ENCODE results near the gene UGT1A3. TPM values are rescaled to one million over a fixed set of nuclear protein-coding genes. Genes with fewer than 3 reads are reported as not detected.
"Not testable (repeated sequence)": the region's sequence is repeated elsewhere in the genome, so short reads cannot be mapped to it uniquely, and the experiment has no call there.

Gene UGT1A3
- polyA plus RNA-seq, 1 donor (not counting 4 experiments of a cell fraction or from before 2014, with no cell fraction given), result 3.2 TPM

DNA sequence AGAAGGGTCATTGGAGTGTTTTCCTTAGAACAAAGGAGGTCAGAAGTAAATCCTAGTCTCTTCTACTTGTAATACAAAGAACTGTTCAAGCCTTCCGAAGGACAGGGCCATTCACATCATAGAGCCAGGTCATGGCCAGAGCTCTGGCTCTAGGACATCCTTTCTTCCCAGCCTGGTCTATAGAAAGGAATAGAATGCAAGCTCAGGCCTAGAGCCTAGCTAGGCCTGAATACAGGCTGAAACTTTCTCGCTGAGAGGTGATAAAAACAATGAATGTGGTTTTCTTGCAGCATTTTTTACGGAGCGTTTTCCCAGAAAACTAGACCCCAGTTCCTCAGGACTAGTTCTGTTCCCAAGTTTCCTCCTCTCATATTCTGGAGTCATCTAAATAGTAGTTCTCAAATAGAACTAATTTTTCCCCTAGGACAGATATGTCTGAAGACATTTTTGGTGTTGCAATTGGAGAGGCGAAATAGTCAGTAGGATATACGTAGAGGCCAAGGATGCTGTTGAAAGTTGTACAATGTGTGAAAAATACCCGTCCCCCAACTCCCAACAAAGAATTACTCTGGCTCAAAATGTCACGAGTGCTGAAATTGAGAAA lies 29.3 kb upstream of the UGT1A3 start:
- dilution Hi-C loops (cut with MboI; ENCODE audit: extremely low pct_ligation_motif_present, low sequenced_read_pairs), result no loop called here
- Histone ChIP-seq H3K4me2 (ENCODE audit: control insufficient read depth, extremely low read depth, insufficient read depth, low read depth, low read length) (peak overlapping the region; percentile 57), H3K27ac (ENCODE audit: control insufficient read depth, insufficient read depth, low read length) (peak overlapping the region; percentile 80), H3K27me3 (ENCODE audit: control insufficient read depth, extremely low read depth, insufficient read depth, low read length) (no peaks in the 10 kb centered on the region), H3K4me1 (ENCODE audit: control insufficient read depth, extremely low read depth, insufficient read depth, low read length) (peaks cover 22% of the 10 kb centered on the region), H3K9me3 (ENCODE audit: control insufficient read depth, low read depth, low read length) (no peaks in the 10 kb centered on the region), H3K79me2 (ENCODE audit: control insufficient read depth, insufficient read depth, low read length) (peaks cover 66% of the 10 kb centered on the region), H3K9ac (ENCODE audit: control insufficient read depth, extremely low read depth, insufficient read depth, low read length) (peak overlapping the region; percentile 63), H3K36me3 (ENCODE audit: control insufficient read depth in 2 of 2, extremely low read depth in 1 of 2, insufficient read depth in 2 of 2, low read length in 2 of 2) (peaks cover 0 to 8% of the 10 kb centered on the region in 2 experiments), H3K4me3 (ENCODE audit: control insufficient read depth in 2 of 3, extremely low read depth in 1 of 3, insufficient read depth in 2 of 3, low read depth in 1 of 3, low read length in 3 of 3) (no peak overlapping the region), H3K9me1 (ENCODE audit: control insufficient read depth, extremely low read depth, insufficient read depth, low read length) (no peaks in the 10 kb centered on the region), H2AFZ (ENCODE audit: control insufficient read depth, low read length) (no peak overlapping the region), H4K20me1 (ENCODE audit: control insufficient read depth, extremely low read depth, insufficient read depth, low read length) (no peaks in the 10 kb centered on the region)
- DNase-seq (ENCODE audit: low read depth, low spot score) (no peak), FAIRE-seq (no peak)
- TF ChIP-seq, protein P1, sequence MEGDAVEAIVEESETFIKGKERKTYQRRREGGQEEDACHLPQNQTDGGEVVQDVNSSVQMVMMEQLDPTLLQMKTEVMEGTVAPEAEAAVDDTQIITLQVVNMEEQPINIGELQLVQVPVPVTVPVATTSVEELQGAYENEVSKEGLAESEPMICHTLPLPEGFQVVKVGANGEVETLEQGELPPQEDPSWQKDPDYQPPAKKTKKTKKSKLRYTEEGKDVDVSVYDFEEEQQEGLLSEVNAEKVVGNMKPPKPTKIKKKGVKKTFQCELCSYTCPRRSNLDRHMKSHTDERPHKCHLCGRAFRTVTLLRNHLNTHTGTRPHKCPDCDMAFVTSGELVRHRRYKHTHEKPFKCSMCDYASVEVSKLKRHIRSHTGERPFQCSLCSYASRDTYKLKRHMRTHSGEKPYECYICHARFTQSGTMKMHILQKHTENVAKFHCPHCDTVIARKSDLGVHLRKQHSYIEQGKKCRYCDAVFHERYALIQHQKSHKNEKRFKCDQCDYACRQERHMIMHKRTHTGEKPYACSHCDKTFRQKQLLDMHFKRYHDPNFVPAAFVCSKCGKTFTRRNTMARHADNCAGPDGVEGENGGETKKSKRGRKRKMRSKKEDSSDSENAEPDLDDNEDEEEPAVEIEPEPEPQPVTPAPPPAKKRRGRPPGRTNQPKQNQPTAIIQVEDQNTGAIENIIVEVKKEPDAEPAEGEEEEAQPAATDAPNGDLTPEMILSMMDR (optimal IDR thresholded peaks at IDR 0.05 in 1 of 3, IDR thresholded peaks at IDR 0.05 in 1 of 3, conservative IDR thresholded peaks at IDR 0.05 in 1 of 3; ENCODE audit: extremely low read depth in 1 of 3, insufficient read depth in 2 of 3, low read length in 3 of 3), result no peak
- no peak for TF ChIP-seq EZH2 (IDR thresholded peaks at IDR 0.05; ENCODE audit: low read length)

GRCh38 chr2:233700028-233700635 lies 28.7 kb upstream of the UGT1A3 start:
- peak overlapping the region; percentile 80 for H3K27ac ChIP-seq (ENCODE audit: control insufficient read depth, insufficient read depth, low read length)
- FAIRE-seq (peak; percentile 41), DNase-seq (ENCODE audit: low read depth, low spot score) (no peak)

GRCh38 chr2:233700842-233701241 lies 28.0 kb upstream of the UGT1A3 start:
- H3K4me1 ChIP-seq (ENCODE audit: control insufficient read depth, extremely low read depth, insufficient read depth, low read length), result peaks cover 22% of the 10 kb centered on the region
- H2AFZ ChIP-seq (ENCODE audit: control insufficient read depth, low read length); H3K36me3 ChIP-seq (ENCODE audit: control insufficient read depth in 2 of 2, extremely low read depth in 1 of 2, insufficient read depth in 2 of 2, low read length in 2 of 2); H4K20me1 ChIP-seq (ENCODE audit: control insufficient read depth, extremely low read depth, insufficient read depth, low read length); DNase-seq (ENCODE audit: low read depth, low spot score); H3K4me2 ChIP-seq (ENCODE audit: control insufficient read depth, extremely low read depth, insufficient read depth, low read depth, low read length); H3K27ac ChIP-seq (ENCODE audit: control insufficient read depth, insufficient read depth, low read length); dilution Hi-C loops (cut with MboI; ENCODE audit: extremely low pct_ligation_motif_present, low sequenced_read_pairs); FAIRE-seq; H3K27me3 ChIP-seq (ENCODE audit: control insufficient read depth, extremely low read depth, insufficient read depth, low read length); H3K9ac ChIP-seq (ENCODE audit: control insufficient read depth, extremely low read depth, insufficient read depth, low read length); H3K4me3 ChIP-seq (ENCODE audit: control insufficient read depth in 2 of 3, extremely low read depth in 1 of 3, insufficient read depth in 2 of 3, low read depth in 1 of 3, low read length in 3 of 3); H3K9me3 ChIP-seq (ENCODE audit: control insufficient read depth, low read depth, low read length); H3K9me1 ChIP-seq (ENCODE audit: control insufficient read depth, extremely low read depth, insufficient read depth, low read length): not testable (repeated sequence)
- H3K79me2 ChIP-seq (ENCODE audit: control insufficient read depth, insufficient read depth, low read length), result peaks cover 55% of the 10 kb centered on the region

More at GRCh38 chr2:233700028-233700635, 28.7 kb upstream of the UGT1A3 start:
- Histone ChIP-seq H3K4me1 (ENCODE audit: control insufficient read depth, extremely low read depth, insufficient read depth, low read length) (peaks cover 17% of the 10 kb centered on the region), H3K9me1 (ENCODE audit: control insufficient read depth, extremely low read depth, insufficient read depth, low read length) (no peaks in the 10 kb centered on the region), H2AFZ (ENCODE audit: control insufficient read depth, low read length) (no peak overlapping the region), H3K9me3 (ENCODE audit: control insufficient read depth, low read depth, low read length) (no peaks in the 10 kb centered on the region), H3K79me2 (ENCODE audit: control insufficient read depth, insufficient read depth, low read length) (peaks cover 62% of the 10 kb centered on the region), H4K20me1 (ENCODE audit: control insufficient read depth, extremely low read depth, insufficient read depth, low read length) (no peaks in the 10 kb centered on the region), H3K4me2 (ENCODE audit: control insufficient read depth, extremely low read depth, insufficient read depth, low read depth, low read length) (peak overlapping the region; percentile 57), H3K27me3 (ENCODE audit: control insufficient read depth, extremely low read depth, insufficient read depth, low read length) (no peaks in the 10 kb centered on the region), H3K4me3 (ENCODE audit: control insufficient read depth in 2 of 3, extremely low read depth in 1 of 3, insufficient read depth in 2 of 3, low read depth in 1 of 3, low read length in 3 of 3) (no peak overlapping the region), H3K36me3 (ENCODE audit: control insufficient read depth in 2 of 2, extremely low read depth in 1 of 2, insufficient read depth in 2 of 2, low read length in 2 of 2) (peaks cover 0 to 8% of the 10 kb centered on the region in 2 experiments), H3K9ac (ENCODE audit: control insufficient read depth, extremely low read depth, insufficient read depth, low read length) (peak overlapping the region; percentile 63)
- TF ChIP-seq EZH2 (IDR thresholded peaks at IDR 0.05; ENCODE audit: low read length), result no peak
- dilution Hi-C loops (cut with MboI; ENCODE audit: extremely low pct_ligation_motif_present, low sequenced_read_pairs), result no loop called here
